Skeletal muscle cell (primary cell): ENCODE results near the gene NOB1.

Experiments used
- DNase-seq: peaks from one replicate; pipeline ENCODE4 v3.0.0-alpha.2; 2010; ENCODE audit warnings: low read depth
- H3K4me3 ChIP-seq: 2 replicates; pipeline ENCODE4 v1.5.1; 2011; ENCODE audit warnings: low read depth, mild to moderate bottlenecking, control low read depth, low read length, moderate library complexity

Gene NOB1

GRCh38 chr16:69725480-69726312, 29.0 kb downstream of the NOB1 start:
- H3K4me3 ChIP-seq, result peak overlapping the region; percentile 76
- no peak for DNase-seq

GRCh38 chr16:69724981-69725479, 29.7 kb downstream of the NOB1 start:
- DNase-seq, result no peak
- H3K4me3 ChIP-seq, result peak overlapping the region; percentile 76

- H3K4me3 ChIP-seq, result peak overlapping the region; percentile 76
- no peak for DNase-seq
Observed at GRCh38 chr16:69724414-69724873, 30.3 kb downstream of the NOB1 start.

- no peak overlapping the region for H3K4me3 ChIP-seq
Observed at GRCh38 chr16:69721441-69721957, 33.2 kb downstream of the NOB1 start.

GRCh38 chr16:69720822-69721430, 33.8 kb downstream of the NOB1 start:
- no peak for DNase-seq
- no peak overlapping the region for H3K4me3 ChIP-seq

More at GRCh38 chr16:69721441-69721957, 33.2 kb downstream of the NOB1 start:
- no peak for DNase-seq

GRCh38 chr16:69718111-69718764, 36.5 kb downstream of the NOB1 start:
- no peak for DNase-seq
- no peak overlapping the region for H3K4me3 ChIP-seq

- no peak overlapping the region for H3K4me3 ChIP-seq
- no peak for DNase-seq
Observed at GRCh38 chr16:69717066-69717465, 37.7 kb downstream of the NOB1 start.

- H3K4me3 ChIP-seq, result no peak overlapping the region
- DNase-seq, result no peak
Observed at GRCh38 chr16:69712914-69713581, 41.7 kb downstream of the NOB1 start.

- H3K4me3 ChIP-seq, result no peak overlapping the region
- no peak for DNase-seq
Observed at GRCh38 chr16:69712277-69712676, 42.4 kb downstream of the NOB1 start.

- no peak overlapping the region for H3K4me3 ChIP-seq
- DNase-seq, result peak; percentile 67
Observed at GRCh38 chr16:69711115-69711740, 43.5 kb downstream of the NOB1 start.

GRCh38 chr16:69709456-69710084, 45.2 kb downstream of the NOB1 start:
- H3K4me3 ChIP-seq, result no peak overlapping the region
- DNase-seq, result no peak

- no peak for DNase-seq
- H3K4me3 ChIP-seq, result no peak overlapping the region
Observed at GRCh38 chr16:69707920-69708683, 46.6 kb downstream of the NOB1 start.

GRCh38 chr16:69706975-69707340, 47.8 kb downstream of the NOB1 start:
- H3K4me3 ChIP-seq, result no peak overlapping the region
- DNase-seq, result no peak

- no peak for DNase-seq
- H3K4me3 ChIP-seq, result no peak overlapping the region
Observed at GRCh38 chr16:69706256-69706974, 48.3 kb downstream of the NOB1 start.

GRCh38 chr16:69703638-69704037, 51.1 kb downstream of the NOB1 start:
- H3K4me3 ChIP-seq, result no peak overlapping the region
- DNase-seq, result no peak

GRCh38 chr16:69701866-69702265, 52.9 kb downstream of the NOB1 start:
- H3K4me3 ChIP-seq, result no peak overlapping the region
- no peak for DNase-seq

- no peak for DNase-seq
- no peak overlapping the region for H3K4me3 ChIP-seq
Observed at GRCh38 chr16:69701452-69701851, 53.3 kb downstream of the NOB1 start.
